OCI-M1 (cell line): ENCODE results near the gene PPARD.
"Not testable (repeated sequence)": the region's sequence is repeated elsewhere in the genome, so short reads cannot be mapped to it uniquely, and the experiment has no call there.

Source experiments
- DNase-seq: peaks from one replicate; lab custom pipeline; 2025; lab: John Stamatoyannopoulos, UW

Gene PPARD

GRCh38 chr6:35312076-35312800 lies 30.1 kb upstream of the PPARD start:
- no peak for DNase-seq

GRCh38 chr6:35312807-35313206 lies 29.6 kb upstream of the PPARD start:
- DNase-seq, result no peak

DNA sequence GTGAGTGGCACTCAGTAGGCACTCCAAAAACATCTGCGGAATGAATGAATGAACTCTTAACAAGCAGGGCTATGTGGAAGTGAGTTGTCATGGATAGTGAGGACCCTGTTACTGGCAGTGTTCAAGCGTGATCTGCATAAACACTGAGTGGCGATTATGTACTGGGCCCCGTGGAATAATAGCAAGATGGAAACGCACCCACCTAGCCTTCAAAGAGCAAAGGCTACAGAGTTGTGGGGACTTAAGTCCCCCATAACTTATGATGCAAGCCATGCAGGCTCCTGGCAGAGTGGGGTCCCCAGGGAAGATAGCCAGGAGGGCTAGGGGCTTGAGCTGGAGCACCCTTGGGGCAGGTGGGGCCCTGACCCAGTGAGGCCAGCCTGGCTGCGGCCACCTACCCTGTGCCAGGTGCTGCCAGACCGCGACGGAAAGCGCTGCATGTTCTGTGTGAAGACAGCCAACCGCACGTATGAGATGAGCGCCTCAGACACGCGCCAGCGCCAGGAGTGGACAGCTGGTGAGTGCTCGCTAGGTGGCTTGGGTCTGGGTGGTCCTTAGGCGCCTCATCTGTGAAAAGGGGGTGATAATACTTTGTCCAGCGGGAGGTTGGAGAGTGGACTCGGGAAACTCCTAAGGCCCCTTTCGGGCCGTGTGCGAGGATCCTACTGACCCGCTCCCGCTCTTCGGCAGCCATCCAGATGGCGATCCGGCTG lies 24.7 kb upstream of the PPARD start:
- DNase-seq, result no peak

- DNase-seq, result no peak
Measured at GRCh38 chr6:35318196-35319171, 23.9 kb upstream of the PPARD start.

DNA sequence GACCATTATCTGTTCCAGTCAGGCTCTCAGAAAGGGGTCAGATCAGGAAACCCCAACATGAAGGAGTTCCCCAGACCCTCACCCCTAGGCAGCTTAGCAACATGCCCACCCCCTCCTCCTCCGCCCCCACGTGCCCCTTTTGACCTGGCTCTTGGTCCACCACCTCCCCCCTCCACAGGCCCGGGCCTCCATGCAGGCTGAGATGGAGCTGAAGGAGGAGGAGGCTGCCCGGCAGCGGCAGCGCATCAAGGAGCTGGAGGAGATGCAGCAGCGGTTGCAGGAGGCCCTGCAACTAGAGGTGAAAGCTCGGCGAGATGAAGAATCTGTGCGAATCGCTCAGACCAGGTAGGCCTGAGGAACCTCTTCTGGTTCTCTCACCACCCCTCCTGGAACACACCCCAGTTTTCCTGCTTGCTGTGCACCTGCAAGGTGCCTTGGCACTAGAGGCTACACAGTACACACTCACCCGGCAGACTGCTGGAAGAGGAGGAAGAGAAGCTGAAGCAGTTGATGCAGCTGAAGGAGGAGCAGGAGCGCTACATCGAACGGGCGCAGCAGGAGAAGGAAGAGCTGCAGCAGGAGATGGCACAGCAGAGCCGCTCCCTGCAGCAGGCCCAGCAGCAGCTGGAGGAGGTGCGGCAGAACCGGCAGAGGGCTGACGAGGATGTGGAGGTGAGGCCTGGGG lies 22.9 kb upstream of the PPARD start:
- DNase-seq, result no peak

DNA sequence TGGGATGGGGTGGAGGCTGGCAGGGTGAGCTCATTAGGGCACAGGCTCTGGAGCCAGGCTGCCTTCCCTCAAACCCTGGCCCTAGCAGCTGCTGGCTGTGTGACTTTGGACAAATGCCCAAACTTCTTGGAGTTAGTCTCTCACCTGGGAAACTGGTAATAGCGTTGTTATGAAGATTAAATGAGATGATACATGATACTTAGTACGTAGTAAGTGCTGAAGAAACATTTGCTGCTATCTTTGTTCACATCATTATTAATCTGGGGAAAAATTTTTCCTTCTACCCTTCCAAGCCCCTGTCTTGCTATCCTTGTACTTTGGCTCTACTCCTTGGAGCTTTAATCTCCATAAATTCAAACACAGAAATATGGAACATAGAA lies 22.3 kb upstream of the PPARD start:
- no peak for DNase-seq

DNA sequence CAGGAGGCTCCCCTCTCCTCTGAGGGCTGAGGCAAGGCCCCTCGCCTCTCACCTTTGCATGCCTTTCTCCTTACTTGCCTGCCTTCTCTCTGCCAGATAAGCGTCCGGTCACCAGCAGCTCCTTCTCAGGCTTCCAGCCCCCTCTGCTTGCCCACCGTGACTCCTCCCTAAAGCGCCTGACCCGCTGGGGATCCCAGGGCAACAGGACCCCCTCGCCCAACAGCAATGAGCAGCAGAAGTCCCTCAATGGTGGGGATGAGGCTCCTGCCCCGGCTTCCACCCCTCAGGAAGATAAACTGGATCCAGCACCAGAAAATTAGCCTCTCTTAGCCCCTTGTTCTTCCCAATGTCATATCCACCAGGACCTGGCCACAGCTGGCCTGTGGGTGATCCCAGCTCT lies 21.3 kb upstream of the PPARD start:
- DNase-seq, result no peak

DNA sequence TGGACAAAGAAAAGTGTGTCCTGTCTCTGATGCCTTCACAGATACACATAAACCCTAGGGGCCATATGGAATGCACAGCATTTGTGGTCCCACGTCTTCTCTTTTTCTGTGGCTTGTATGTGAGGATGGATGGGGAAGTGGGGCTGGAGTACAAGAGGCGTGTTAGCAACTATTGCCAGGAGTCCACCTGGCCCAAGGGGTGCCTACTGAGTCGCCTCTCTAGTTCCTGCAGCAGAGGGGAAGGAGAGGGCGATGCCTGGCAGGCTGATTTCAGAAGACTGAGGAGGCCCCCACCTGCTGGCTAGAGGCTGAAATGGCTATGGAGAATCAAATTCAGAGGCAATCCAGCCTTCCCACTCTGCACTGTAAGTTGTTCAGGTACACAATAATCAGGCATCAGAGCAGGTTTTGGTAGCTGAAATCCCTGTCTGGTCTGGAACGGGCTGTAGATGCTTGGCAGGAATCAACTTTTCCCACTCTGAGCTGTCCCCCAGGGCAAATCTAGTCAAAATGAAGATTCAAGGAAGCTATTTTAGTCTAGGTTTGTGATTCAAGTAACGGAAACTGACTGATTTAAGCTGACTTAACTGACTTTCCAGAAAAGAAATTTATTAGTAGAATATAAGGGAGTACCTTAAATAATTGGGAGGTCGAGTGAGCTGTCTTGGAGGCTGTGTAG lies 14.9 kb upstream of the PPARD start:
- peak; percentile 85 for DNase-seq

- DNase-seq, result no peak
Measured at GRCh38 chr6:35328108-35328723, 14.1 kb upstream of the PPARD start.

DNA sequence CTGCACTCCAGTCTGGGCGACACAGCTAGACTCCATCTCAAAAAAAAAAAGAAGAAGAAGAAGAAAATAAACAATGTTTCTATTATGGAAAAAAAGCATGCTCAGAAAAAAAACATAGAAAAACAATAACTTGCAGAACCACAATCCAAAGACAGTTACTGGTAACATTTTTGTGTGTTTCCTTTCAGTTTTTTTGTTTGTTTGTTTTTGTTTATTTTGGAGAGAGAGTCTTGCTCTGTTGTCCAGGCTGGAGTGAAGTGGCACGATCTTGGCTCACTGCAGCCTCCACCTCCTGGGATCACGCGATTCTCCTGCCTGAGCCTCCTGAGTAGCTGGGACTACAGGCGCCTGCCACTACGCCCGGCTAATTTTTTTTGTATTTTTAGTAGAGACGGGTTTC lies 13.4 kb upstream of the PPARD start:
- DNase-seq, result not testable (repeated sequence)

DNA sequence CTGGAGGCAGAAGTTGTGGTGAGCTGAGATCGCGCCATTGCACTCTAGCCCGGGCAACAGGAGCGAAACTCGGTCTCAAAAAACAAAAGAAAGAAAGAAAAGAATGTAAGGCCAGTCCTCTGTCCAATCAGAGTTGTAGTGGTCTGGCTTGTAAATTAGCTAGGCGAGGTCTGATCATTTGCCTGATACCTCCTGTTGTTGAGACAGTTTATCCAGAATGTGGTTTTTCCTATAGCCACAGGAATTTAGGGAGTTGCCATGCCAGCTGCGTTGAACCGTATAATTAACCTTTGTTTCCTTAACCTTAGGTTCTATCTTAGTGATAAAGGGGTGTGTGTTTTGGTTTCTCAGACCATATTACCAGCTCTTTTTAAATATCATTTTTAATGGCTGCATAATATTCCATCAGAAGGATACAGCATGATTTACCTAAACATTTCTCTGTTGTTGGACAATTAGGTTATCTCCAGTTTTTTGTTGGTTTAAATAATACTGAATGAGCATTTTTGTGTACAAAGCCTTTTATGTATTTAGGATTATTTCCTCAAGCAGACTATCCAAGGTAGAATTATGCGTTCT lies 11.7 kb upstream of the PPARD start:
- no peak for DNase-seq

DNA sequence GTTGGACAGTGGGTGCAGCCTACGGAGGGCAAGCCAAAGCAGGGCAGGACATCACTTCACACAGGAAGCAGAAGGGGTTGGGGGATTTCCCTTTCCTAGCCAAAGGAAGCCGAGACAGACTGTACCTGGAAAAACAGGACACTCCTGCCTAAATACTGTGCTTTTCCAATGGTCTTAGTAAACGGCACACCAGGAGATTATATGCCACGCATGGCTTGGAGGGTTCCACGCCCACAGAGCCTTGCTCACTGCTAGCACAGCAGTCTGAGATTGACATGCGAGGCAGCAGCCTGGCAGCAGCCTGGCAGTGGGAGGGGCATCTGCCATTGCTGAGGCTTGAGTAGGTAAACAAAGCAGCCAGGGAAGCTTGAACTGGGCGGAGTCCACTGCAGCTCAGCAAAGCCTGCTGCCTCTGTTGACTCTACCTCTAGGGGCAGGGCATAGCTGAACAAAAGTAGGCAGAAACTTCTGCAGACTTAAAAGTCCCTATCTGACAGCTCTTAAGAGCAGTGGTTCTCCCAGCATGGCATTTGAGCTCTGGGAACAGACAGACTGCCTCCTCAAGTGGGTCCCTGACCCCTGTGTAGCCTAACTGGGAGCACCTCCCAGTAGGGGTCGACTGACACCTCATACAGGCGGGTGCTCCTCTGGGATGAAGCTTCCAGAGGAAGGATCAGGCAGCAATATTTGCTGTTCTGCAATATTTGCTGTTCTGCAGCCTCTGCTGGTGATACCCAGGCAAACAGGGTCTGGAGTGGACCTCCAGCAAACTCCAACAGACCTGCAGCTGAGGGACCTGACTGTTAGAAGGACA lies 10.1 kb upstream of the PPARD start:
- not testable (repeated sequence) for DNase-seq

DNA sequence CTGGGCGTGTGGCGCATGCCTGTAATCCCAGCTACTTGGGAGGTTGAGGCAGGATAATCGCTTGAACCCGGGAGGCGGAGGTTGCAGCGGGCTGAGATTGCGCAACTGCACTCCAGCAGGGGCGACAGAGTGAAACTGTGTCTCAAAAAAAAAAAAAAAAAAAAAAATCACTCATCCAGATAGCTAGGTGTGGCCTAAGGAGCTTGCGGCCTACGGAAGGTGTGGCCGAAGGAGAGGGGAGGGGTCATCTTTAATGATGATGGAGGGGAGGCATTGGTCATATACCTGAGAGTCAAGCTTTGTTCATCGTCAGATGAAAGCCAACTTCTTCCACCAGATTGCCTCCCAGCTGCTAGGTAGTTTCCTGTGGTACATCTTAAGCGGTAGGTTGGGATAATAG lies 801 bp upstream of the PPARD start:
- DNase-seq, result no peak

DNA sequence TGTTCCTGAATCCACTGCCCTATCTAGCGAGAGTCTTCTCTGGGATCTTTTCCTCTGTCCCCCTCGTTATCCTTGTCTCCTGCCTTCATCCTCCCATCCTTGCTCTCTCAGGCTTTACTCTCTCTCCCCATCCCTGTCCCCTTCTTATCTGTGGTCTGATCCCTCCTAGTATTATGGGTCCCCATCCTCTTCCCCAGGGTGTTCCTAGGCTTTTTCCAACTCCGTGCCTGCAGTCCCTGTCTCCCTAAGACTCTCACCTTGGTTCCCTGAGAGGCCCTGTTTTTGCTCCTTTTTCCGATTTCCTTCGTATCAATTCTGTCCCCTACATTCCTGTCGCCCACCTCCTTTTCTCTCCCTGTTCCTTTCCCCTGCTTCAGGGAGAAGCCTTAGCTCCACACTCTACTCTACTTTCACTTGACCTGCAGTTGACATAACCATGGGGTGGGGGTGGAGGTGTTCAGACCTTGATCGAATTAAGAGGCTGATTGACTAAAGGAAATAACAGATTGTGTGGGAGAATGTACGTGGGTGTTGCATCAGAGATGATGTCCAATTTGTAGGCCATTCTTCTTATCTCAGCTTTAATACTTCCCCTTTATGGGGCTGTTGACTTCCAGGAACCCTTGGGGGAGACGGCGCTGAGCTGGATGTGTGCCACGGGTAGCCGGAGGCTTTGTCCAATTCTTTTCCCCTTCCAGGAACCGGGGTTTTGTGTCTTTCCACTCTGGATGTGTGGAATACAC lies 905 bp downstream of the PPARD start:
- peak; percentile 96 for DNase-seq

GRCh38 chr6:35343835-35344550 lies 1.6 kb downstream of the PPARD start:
- DNase-seq, result peak; percentile 79

- no peak for DNase-seq
Measured at GRCh38 chr6:35351422-35351821, 9.1 kb downstream of the PPARD start.

- DNase-seq, result no peak
Measured at GRCh38 chr6:35352735-35353134, 10.4 kb downstream of the PPARD start.
